GM21529 (cell line): Measurements from ENCODE around the gene CTNNB1.

Experiments
- ATAC-seq: cut with Tn5 transposase; IDR thresholded peaks from one replicate; pipeline ENCODE4 v1.9.1; 2021; ENCODE audit not compliant: unreplicated experiment

CTNNB1 gene

GRCh38 chr3:41213588-41213987, 14.3 kb downstream of the CTNNB1 start:
- no peak for ATAC-seq

- no peak for ATAC-seq
These were observed 17.1 kb downstream of the CTNNB1 start for GRCh38 chr3:41216422-41216821.

GRCh38 chr3:41216993-41217392, 17.7 kb downstream of the CTNNB1 start:
- ATAC-seq: no peak

GRCh38 chr3:41219424-41219823, 20.1 kb downstream of the CTNNB1 start:
- ATAC-seq: no peak

- no peak for ATAC-seq
These were observed 21.8 kb downstream of the CTNNB1 start for GRCh38 chr3:41220906-41221677.

- ATAC-seq: no peak
These were observed 22.7 kb downstream of the CTNNB1 start for GRCh38 chr3:41222012-41222411.

- no peak for ATAC-seq
These were observed 23.2 kb downstream of the CTNNB1 start for GRCh38 chr3:41222501-41222900.

- ATAC-seq: no peak
These were observed 23.8 kb downstream of the CTNNB1 start for GRCh38 chr3:41223078-41223477.

GRCh38 chr3:41223691-41224090, 24.4 kb downstream of the CTNNB1 start:
- no peak for ATAC-seq

- no peak for ATAC-seq
These were observed 25.0 kb downstream of the CTNNB1 start for GRCh38 chr3:41224120-41224806.

- ATAC-seq: no peak
These were observed 35.8 kb downstream of the CTNNB1 start for GRCh38 chr3:41234823-41235721.

- ATAC-seq: no peak
These were observed 36.9 kb downstream of the CTNNB1 start for GRCh38 chr3:41236228-41236627.

- ATAC-seq: no peak
These were observed 38.6 kb downstream of the CTNNB1 start for GRCh38 chr3:41237907-41238306.

GRCh38 chr3:41239587-41239986, 40.3 kb downstream of the CTNNB1 start:
- ATAC-seq: no peak

- no peak for ATAC-seq
These were observed 41.9 kb downstream of the CTNNB1 start for GRCh38 chr3:41241161-41241560.

- ATAC-seq: no peak
These were observed 42.7 kb downstream of the CTNNB1 start for GRCh38 chr3:41241800-41242571.

GRCh38 chr3:41243183-41243582, 43.9 kb downstream of the CTNNB1 start:
- no peak for ATAC-seq

GRCh38 chr3:41244620-41245336, 45.5 kb downstream of the CTNNB1 start:
- ATAC-seq: no peak

GRCh38 chr3:41247055-41248004, 48.0 kb downstream of the CTNNB1 start:
- no peak for ATAC-seq
